Stimulated activated CD4-positive, alpha-beta T cell treated with anti-CD3 and anti-CD28 coated beads, TNF-alpha, amount 100 ng/mL, for 1 hour (primary cell): Measurements from ENCODE around the gene PDE4D.

ENCODE experiments used
- DNase-seq, 3 donors: peaks; one replicate each; pipeline ENCODE4 v3.0.0-alpha.2; 2020; ENCODE audit warnings: low read depth in 3 of 3, low spot score in 1 of 3

Gene PDE4D

DNA sequence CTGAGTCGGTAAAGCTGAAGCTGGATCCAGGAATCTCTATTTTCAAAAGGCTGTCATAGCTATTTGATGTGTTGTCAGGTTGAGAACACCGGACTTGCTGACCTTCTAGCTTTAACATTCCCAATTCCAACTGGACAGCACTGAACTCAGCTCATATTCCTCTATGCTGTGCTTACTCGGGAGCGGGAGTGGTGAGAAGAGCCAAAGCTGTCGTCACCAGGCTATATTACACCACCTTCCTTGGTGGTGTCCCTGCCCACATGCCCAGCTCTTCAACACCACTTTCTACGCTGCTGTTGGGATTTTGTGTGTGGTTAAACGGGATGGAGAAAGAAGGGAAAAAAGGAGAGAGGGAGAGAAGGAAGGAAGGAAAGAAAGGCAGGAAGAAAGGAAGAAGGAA, 657.1 kb downstream of the PDE4D start:
- DNase-seq = no peak

GRCh38 chr5:59234236-59234635, 659.3 kb downstream of the PDE4D start:
- no peak for DNase-seq

- no peak for DNase-seq
Measured at GRCh38 chr5:59231221-59231931, 662.1 kb downstream of the PDE4D start.

GRCh38 chr5:59222687-59223511, 670.6 kb downstream of the PDE4D start:
- no peak for DNase-seq

DNA sequence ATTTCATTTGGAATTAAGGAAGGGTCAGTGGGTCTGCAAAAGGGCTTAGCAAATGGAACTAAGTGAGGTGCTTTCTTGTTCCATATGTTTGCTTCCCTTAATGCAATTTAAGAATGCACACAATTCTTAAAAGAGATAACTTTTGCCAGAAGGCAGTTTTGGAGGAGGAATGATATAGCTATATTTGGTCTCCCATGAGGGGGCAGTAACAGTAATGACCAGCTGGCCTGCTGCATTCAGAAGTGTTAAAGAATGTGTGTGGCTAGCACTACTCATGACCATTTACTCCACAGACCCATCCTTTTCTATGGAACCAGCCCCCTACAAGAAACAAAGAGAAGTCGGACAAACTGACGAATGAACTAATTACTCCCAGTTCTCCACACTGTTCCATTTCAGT, 671.8 kb downstream of the PDE4D start:
- DNase-seq = no peak

GRCh38 chr5:59218424-59219045, 675.0 kb downstream of the PDE4D start:
- no peak for DNase-seq

GRCh38 chr5:59216841-59217240, 676.7 kb downstream of the PDE4D start:
- DNase-seq = no peak

DNA sequence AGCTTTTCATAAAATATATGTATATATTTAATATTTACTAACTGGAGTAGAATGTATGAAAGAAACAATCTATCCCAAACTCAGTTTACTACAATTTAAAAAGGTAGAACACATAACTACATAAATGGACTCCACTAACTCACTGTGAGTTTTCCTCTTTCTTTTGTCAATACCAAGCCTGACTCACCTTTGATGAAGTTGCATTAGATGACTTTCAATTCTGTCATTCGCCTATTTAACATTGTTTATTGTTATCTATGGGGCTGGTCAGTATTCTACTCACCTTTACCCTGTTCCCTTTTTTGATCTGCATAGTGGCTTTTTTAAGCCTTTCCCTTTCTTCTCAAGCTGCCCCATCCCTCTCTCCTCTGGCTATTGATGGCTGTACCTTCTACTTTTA, 680.9 kb downstream of the PDE4D start:
- no peak for DNase-seq

DNA sequence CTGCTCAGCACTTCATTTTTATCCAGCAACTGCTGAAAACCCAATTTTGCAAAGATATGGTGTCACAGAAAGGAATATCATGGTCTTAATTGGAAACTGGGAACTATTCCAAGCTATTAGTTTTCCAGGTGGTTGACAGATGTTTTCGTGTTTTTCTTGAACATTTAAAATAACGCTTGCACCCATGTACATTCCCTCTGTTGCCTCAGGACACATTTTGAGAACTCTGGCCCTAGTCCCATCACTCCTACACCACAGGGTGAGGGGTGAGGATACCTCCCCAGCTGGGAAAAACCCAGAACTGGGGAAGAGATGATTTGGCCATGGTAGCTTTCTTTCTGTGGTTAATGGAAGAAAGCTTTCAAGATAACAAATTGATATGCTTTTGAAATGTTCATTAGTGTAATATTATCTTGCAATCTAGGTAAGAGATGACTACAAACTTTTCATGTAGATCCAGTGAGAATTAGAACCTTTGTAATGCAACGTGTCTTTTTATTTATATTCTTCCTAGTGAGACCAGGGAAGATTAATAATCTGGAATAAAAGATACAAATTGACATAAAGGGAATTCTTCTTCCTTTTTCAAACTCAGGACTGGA, 683.7 kb downstream of the PDE4D start:
- no peak for DNase-seq

GRCh38 chr5:59208474-59208873, 685.1 kb downstream of the PDE4D start:
- no peak for DNase-seq

GRCh38 chr5:59207401-59207800, 686.1 kb downstream of the PDE4D start:
- DNase-seq = no peak

- DNase-seq = no peak
Measured at GRCh38 chr5:59206132-59206581, 687.4 kb downstream of the PDE4D start.

DNA sequence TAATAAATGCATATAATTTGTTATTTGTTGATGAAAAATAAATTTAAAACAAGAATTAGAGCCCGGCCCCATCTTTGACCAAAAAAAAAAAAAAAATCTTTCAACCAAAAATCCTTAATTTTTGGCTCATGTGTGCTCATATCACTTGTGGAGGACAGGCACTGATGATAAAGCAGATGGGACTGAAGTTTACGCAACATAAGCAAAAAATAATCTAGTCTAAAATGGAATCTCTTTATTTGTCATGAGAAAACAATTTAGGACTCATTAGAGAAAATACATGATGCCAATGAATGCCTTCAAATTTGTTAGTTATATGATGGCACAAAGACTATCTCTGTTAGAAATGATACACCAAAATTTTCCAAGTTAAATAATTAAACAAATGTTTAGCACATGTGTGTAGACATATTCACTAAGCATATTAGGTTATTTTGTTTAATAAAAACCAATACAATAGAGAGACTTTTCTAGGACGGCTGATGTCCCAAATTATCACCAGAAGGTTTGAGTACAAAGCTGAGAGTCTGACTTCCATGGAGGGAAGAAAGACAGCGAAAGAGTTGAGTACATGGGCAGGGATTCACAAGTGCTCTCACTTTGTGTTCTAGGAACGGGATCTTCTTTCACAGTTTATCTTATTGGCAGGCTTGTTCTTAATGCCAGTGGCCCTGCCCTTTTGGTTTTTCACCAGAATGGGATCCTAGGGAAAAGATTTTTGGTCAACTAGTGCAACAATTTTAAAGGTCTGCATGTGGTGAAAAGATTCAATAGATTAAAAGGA, 689.2 kb downstream of the PDE4D start:
- no peak for DNase-seq

GRCh38 chr5:59199868-59200267, 693.7 kb downstream of the PDE4D start:
- DNase-seq = no peak

DNA sequence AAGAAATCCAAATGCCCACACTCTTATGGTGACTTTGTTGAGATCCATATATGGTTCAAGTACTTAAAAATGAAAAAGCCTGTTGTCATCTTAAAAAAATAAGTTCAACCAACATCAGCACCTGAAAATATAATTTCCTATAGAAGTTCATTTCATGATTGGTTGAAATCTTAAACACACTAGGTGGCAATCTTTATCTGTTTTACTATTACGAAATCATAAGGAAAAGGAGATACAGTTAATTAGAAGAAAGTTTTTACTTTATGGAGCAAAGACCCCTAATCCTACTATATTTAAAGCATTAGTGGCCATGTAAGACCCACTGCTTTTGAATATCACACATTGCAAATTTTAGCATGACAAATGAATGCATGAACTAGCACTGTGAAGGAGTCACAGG, 694.7 kb downstream of the PDE4D start:
- no peak for DNase-seq

DNA sequence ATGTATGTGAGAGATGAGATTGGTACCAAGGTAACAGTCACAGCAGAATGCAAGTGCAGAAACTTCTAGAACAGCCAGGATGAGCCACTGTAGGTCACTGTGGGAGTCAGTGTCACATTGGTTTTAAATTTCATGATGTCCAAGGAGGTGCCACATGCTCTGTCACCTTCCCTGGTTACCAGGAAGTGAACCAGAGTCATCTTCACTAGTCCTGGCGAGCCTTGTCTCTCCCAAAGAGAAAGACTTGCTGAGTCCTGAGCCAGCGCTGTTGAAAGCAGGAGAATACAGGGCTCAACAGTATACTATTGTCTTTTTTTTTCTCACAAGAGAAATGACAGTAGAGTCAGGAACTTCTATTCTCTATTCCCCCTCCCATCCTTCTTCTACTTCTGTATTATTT, 695.2 kb downstream of the PDE4D start:
- no peak for DNase-seq

- no peak for DNase-seq
Measured at GRCh38 chr5:59197911-59198310, 695.6 kb downstream of the PDE4D start.

- DNase-seq = no peak
Measured at GRCh38 chr5:59193616-59194319, 699.8 kb downstream of the PDE4D start.

DNA sequence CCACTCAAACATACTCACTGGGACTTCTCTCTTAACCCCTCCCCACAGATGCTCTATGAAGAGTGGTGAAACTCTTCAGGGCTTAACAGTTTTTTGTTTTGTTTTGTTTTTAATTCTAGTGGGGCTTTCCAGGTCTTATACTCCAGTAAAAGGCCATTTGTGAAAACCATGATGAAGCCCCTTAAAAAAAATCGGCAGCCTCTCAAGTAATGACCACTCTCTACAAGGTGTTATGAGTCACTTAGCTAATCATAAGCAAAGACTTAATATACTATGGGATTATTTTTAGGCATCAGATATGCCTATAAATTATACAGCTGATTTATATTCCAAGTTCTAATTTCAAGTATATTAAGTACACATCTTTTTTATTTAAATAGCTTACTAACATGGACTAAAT, 702.8 kb downstream of the PDE4D start:
- no peak for DNase-seq
